HG03159 (cell line): ENCODE measurements around the gene MUC3A.
"Not testable (repeated sequence)": the region's sequence is repeated elsewhere in the genome, so short reads cannot be mapped to it uniquely, and the experiment has no call there.

Experiments used
- ATAC-seq: cut with Tn5 transposase; IDR thresholded peaks from one replicate; pipeline ENCODE4 v1.9.1; 2021; ENCODE audit warnings: mild to moderate bottlenecking, moderate library complexity; ENCODE audit not compliant: unreplicated experiment

MUC3A gene

DNA sequence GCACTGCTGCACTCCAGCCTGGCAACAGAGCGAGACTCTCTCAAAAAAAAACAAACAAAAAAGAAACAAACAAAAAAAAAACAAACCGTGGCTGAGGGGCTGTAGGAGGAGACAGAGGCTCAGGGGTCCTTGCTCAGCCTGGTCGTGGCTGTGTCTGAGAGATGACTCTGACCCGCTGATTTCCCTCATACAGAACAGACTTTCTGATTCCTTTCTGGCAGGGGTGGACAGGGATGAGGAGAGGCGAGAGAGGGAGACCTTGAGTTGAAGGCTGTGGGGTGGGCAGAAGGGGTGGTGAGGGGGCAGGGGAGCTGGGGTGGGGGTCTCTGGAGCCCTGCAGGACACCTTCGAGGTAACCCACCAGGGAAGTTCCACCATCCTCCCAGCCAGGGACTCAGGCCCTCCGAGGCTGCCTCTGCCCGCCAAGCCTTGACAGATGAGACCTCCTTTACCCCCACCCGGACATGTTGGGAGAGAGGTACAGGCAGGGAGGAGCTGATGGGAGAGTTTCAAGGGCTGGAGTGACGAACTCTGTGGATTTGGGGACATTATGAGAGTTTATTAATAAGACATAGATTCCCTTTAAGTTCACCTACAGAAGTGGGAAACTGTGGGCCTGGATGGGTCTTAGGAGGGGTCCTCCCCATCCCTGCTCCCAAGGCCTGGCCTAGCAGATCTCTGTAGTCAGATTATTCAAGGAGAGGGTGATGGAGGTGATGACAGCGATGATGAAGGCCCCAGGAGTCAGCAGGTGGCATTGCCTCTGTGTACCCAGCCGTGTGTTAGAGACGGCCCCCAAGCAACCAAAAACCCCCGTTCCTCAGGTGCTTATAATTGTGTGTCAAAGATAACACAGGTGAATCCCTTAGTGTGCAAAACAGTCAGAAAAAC is 22.0 kb downstream of the MUC3A start:
- no peak for ATAC-seq

DNA sequence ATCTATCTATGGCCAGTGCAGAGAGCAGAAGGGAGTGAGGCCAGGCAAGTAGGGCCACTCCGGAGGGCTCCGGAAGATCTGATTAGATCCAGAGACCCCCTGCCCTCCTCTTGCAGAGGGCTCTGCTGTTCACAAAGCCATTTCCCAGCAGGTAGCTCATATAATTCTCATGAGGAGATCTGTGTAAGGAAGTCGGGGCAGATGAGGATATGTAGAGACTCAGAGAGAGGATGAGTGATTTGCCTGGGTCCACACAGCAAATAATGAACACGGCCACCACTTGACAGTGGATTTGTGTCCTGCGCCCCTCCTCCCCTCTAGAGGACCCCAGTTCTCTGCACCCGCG is 22.6 kb downstream of the MUC3A start:
- no peak for ATAC-seq

- ATAC-seq, result no peak
Observed at GRCh38 chr7:100974021-100974420, 24.7 kb downstream of the MUC3A start.

DNA sequence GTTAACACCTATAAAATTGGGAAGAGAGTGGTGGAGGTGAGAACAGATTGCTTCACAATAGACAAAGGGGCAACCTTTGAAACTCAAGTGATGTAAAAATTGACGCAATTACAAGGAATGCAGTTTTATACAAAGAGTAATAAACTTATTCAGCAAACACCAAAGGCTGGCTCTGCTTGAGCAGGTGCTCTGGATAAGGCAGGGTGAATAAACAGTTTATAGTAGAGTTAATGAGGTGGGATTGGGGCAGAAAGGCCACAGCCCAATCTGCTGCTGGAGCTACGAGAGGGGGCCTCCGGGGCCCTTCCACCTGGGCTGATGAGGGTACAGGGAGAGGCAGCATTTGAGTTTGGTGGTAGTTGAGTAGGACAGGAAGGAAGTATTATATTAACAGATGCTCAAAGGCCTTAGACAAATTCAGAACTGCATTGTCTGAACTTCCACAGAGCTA is 26.1 kb downstream of the MUC3A start:
- no peak for ATAC-seq

GRCh38 chr7:100978300-100978699 is 29.0 kb downstream of the MUC3A start:
- no peak for ATAC-seq

- no peak for ATAC-seq
Observed at GRCh38 chr7:100983451-100984187, 34.3 kb downstream of the MUC3A start.

DNA sequence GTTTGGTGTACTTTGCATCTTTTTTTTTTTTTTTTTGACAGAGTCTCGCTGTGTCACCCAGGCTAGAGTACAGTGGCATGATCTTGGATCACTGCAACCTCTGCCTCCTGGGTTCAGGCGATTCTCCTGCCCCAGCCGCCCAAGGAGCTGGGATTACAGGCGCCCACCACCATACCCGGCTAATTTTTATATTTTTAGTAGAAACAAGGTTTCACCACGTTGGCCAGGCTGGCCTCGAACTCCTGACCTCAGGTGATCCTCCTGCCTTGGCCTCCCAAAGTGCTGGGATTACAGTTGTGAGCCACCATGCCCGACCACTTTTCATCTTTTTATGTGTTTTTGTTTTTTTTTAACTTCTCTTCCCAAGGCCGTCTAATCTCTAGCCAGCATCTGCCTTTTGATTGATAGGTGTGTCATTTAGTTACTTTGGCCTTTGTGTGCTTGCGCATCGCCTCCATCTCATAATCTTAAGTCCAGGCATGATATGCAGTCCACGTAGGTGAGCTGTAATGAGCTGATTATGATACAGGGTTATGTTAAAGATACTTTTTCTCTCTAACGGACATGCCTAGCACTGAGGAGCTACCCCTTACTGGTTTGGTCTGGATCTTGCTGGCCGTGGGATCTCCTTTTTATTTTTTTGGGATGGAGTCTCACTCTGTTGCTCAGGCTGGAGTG is 35.0 kb downstream of the MUC3A start:
- ATAC-seq, result not testable (repeated sequence)

GRCh38 chr7:100985033-100985797 is 35.9 kb downstream of the MUC3A start:
- not testable (repeated sequence) for ATAC-seq

- ATAC-seq, result no peak
Observed at GRCh38 chr7:100991631-100992030, 42.3 kb downstream of the MUC3A start.

DNA sequence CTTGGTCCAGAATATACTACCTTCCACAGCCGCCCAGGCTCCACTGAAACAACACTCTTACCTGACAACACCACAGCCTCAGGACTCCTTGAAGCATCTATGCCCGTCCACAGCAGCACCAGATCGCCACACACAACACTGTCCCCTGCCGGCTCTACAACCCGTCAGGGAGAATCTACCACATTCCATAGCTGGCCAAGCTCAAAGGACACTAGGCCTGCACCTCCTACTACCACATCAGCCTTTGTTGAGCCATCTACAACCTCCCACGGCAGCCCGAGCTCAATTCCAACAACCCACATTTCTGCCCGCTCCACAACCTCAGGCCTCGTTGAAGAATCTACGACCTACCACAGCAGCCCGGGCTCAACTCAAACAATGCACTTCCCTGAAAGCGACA is 42.9 kb downstream of the MUC3A start:
- not testable (repeated sequence) for ATAC-seq

- not testable (repeated sequence) for ATAC-seq
Observed at GRCh38 chr7:100994671-100995070, 45.3 kb downstream of the MUC3A start.

- not testable (repeated sequence) for ATAC-seq
Observed at GRCh38 chr7:100998530-100998929, 49.2 kb downstream of the MUC3A start.

- ATAC-seq, result not testable (repeated sequence)
Observed at GRCh38 chr7:100999334-100999733, 50.0 kb downstream of the MUC3A start.

GRCh38 chr7:101000025-101000424 is 50.7 kb downstream of the MUC3A start:
- ATAC-seq, result not testable (repeated sequence)

GRCh38 chr7:101002333-101002732 is 53.0 kb downstream of the MUC3A start:
- ATAC-seq, result not testable (repeated sequence)

GRCh38 chr7:101007361-101007760 is 58.0 kb downstream of the MUC3A start:
- ATAC-seq, result not testable (repeated sequence)

DNA sequence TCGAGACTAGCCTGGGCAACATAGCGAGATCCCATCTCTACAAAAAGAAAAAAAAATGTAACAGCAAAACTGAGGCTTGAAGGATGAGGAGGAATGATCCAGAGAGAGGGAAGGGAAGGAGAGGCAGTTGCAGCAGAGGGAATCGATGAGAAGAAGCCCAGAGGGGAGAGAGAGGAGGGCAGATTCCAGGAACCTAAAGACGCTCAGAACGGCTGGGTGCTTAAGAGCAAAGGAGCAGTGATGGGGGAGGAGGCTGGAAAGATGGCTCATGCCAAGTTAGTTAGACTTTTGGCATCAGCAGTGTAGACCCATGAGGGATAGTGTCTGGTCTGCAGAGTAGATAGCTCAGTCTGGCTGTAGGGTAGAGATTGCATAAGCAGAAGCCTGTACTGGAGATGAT is 60.3 kb downstream of the MUC3A start:
- ATAC-seq, result no peak

- ATAC-seq, result no peak
Observed at GRCh38 chr7:101012931-101013330, 63.6 kb downstream of the MUC3A start.

- no peak for ATAC-seq
Observed at GRCh38 chr7:101015626-101016025, 66.3 kb downstream of the MUC3A start.

DNA sequence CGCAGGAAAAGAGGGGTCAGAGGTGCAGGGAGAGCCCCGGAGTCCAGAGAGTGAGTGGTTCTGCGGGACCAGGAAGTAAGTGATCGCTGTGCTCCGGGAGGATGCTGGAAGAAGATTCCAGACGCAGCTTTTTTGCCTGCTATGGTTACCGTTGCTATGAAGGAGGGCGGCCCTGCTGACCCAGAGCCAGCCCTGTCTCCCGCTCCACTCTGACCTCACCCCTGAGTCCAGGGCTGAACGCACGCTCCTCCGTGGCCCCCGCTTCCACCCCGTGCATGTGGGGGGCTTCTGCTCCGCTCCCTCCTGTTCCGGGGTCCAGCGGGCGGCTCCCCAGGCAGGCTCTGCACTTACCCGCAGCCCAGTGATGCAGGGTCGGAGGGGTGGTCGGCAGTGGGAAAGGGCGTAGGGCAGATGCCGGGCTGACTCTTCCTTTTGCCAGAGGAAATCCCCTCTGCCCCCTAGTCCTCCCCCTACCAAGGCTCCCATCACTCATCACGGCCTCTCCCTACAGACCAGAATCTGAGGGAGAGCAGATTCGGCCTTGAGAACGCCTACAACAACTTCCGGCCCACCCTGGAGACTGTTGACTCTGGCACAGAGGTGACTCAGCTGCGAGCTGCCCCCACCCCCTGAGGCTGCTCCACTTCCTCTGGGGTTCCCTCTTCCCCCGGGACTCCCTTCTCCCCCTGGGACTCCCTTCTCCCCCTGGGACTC is 67.9 kb downstream of the MUC3A start:
- ATAC-seq, result peak; percentile 80
